Kidney glomerular epithelial cell (primary cell): ENCODE data around the gene RWDD2A.

Experiments
- DNase-seq: peaks from one replicate; lab custom pipeline; 2025; lab: John Stamatoyannopoulos, UW

Gene RWDD2A

DNA sequence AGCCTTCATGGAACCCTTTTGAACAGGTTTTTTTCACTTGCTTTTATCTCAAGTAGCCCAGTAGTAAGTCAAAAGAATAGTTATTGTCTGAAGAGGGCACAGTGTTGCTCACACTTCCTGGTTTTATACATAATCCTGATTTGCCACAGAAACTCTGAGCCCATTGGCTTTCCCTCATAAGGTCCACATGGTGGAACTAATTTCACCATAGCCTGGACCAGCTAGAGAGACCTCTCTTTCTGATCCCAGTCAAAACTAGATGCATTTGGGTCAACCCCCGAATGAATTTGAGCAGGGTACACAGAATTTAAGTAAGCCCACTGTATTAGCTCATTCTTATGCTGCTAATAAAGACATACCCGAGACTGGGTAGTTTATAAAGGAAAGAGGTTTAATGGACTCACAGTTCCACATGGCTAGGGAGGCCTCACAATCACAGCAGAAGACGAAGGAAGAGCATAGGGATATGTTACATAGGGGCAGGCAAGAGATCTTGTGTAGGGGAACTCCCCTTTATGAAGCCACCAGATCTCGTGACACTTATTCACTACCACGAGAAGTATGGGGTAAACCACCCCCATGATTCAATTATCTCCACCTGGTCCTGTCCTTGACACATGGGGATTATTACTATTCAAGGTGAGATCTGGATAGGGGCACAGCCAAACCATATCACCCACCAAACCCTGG, 6.2 kb downstream of the RWDD2A start:
- DNase-seq = no peak

DNA sequence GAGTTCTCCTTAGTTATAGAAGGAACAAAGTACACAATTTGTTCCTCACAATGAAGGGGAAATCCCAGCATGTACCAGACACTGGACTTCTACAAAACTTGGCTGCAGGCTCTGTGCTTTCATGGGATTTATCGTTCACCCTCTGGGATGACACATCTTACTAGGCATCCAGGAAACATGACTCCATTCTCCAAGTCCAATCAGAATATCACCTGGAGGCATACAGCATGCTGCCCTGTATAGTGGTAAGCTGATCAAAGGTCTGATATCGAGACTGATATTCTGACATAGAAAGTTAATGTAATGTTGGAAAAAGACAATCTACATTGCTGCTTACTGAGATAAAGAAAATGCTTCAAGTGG, 6.7 kb downstream of the RWDD2A start:
- DNase-seq = peak; percentile 56

DNA sequence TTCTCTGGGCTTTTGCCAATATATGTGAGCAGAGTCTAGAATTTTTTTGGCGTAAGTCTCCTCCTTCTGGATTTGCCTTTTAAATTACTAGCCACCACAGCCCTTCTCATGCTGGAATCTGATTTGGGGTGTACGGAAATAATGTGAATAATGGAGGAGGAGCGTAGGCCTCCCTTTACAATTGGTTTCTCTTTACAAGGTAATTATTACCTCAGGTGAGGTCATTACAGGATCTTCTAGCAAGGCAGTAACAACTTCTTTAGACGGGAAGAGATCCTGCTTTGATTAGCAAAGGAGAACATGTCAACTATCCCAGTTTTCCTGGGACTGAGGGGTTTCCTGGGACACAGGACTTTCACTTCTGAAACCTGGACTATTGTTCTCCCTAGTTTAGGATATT, 8.9 kb downstream of the RWDD2A start:
- no peak for DNase-seq

DNA sequence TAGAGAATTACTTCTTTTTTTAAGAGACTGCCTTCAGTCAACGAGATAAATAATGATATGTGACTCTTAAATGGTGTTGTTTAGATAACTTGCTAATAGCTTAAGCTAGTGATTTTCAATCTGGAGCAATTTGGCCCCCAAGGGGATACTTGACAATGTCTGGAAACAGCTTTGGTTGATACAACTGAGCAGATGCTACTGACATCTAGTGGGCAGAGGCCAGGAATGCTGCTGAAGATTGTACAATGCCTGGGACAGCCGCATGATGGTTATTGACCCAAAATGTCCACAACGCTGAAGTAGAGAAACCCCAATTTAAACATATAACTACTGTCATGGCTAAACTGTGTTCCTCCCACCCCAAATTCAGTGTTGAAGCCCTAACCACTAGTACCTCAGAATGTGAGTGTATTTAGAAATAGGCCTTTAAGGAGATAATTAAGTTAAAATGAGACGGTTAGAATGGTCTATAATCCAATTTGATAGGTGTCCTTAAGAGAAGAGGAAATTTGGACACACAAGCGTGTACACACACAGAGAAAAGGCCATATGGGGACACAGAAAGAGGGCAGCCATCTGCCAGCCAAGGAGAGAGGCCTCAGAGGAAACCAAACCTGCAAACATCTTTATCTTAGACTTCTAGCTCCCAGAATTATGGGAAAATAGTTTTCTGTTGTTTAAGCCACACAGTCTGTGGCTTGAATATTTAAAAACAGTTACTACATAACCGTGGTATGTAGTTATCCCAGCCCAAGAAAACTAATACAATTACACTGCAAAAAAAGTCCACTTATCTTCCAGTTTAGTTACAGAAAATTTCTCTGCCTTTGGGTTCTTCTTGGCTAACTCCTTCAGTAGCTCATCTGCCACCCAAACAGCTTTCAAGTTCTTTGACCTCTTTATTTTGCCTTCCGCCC, 22.2 kb downstream of the RWDD2A start:
- DNase-seq = peak; percentile 20

DNA sequence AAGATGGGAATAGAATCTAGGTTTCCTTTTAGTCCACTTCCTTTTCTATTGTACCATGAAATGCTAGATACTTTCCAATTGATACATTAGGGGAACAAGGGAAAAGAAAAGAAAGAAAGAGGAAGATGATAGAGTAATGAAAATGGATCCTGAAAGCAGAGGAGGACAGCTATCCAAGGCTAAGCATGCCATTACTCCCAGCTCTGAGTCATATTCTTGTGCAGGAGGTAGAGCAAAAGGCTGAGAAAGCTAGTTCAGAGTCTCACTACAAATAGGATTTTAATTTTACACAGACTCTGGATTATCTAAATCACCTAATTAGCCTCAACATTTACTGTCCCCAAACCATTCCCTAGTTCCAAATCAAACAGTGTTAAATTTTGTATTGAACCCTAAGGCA, 23.6 kb downstream of the RWDD2A start:
- DNase-seq = peak; percentile 4

DNA sequence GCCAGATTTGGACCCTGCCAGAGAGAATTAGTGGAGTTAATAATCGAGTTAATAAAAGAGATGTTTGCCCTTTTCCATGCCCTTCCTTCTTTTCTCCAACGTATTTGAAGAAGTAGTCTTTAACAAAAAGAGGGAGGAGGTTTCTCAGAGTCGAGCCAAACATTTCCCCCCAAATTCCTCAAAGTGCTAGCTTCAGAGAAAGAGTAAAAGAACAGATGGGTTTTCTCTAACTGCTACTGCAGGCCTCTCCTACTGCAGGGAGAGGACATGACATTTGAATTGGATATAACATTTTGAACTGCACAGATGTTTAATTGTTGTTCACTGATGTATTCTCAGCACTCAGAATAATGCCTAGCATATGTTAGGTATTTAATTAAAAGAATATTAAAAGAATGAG, 25.5 kb downstream of the RWDD2A start:
- DNase-seq = no peak

DNA sequence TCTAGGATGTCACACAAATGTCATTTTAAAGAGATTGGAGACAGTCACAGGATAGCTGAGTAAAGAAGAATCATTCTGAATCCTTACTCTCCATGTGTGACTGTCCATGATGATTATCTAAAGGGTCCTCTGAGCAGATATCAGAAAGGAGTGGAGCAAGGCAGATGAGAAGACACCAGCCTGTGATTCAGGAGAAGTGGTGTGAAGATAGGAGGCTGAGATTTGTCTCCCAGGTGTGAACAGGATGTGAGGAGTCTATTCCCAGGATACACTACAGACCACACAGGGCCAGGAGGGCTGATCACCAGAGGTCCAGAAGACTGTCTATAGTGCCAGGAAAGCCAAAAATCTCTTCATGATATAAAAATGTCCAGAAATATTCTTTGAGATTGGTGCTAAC, 27.0 kb downstream of the RWDD2A start:
- DNase-seq = no peak

DNA sequence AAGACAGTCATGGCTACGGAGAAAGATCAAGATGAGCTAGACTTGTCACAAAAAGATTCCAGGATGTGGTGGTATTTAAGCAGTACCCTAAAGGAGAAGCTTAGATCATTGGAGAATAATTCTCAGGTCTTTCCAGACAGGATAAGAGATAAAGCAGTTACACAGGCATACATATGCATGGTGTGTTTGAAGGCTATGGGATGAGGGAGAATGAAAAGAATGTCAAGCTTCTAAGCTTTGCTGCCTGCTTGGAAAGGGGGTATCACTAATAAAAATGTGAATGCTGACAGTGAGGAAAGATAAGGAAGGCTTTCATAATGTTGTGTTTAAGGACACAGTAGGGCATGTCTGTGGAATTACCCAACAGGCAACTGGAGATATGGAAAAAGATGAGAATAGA, 28.1 kb downstream of the RWDD2A start:
- DNase-seq = no peak

DNA sequence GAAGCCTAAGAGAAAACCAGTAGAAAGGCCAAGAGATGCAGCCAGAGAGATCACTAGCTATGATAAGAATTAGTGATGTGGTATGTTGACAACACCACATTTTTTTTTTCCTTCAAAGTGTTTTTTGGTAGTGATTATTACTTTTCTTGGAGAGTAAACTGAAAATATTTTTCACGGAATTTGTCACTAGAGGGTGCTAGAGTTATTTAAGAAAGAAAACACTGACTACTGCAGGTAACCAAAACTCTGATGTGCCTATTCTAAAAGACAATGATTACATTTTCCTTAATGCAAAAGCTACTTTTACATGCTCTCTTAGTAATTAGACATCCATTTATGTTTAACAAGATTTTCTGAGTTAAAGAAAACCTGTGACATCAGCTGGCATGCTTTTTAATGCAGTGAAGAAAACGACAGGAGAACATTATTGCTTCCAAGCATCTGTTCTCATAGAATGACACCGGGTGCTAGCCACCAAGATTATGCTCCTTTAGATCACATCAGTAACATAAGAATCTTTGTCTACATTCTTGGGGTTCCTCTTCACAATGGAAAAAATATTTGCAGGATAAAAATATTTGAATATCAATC, 28.8 kb downstream of the RWDD2A start:
- DNase-seq = peak; percentile 12

DNA sequence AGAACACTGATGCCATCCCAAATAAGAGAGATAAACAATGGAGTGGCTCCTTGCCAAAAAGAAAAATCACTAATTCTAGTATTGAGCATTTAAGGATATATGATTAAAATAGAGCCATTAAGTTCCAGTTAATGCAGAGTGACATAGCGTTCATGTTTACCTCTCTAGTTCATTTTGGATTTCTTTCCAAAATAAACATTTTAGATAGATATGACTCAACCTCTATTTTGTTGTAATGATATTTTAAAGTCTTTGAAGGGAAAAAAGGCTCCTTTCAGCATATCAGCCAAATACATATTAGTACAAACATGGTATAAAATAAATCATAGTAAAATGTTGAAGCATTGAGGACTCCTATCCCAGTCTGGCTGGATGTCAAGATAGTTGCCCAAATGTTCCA, 33.4 kb downstream of the RWDD2A start:
- no peak for DNase-seq

DNA sequence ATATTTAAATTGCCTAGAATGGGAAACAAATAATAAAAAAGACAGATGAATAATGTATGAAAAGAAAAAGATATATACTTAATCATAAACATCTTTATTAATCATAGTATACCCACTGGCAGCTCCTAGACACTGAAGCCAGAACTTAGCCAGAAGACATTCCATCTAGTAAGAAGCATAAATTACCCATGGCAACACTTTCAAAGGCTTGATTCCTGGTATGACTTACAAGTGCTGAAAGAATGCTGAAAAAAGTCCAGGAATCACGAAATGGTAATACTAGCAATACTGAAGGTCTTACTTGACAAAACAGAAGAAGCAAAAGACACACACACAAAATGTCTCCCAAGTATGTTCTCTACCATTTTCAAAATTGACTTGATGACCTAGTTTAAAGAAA, 38.0 kb downstream of the RWDD2A start:
- no peak for DNase-seq

DNA sequence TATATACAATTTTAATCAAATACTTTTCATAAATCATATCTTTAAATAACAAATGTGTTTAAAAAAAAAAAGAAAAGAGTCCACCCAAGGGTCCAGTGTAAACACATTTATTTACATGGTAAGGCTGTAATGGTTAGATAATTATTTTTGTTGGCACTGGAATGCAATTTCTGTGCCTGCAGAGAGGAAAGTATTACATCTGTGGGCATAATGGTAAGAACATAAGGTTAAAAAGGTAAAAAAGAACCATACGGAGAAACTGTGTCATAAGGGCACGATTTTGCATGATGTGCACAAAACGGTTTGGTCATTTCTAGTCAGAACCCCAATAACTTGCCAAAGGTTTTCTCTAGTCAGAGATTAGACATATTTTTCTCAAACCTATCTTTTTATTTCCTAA, 54.3 kb downstream of the RWDD2A start:
- no peak for DNase-seq
